HG02571 (cell line): ENCODE results near the gene CHRNE.
"Not testable (repeated sequence)": the region's sequence is repeated elsewhere in the genome, so short reads cannot be mapped to it uniquely, and the experiment has no call there.

Experiments used
- ATAC-seq: cut with Tn5 transposase; IDR thresholded peaks from one replicate; pipeline ENCODE4 v1.9.1; 2021; ENCODE audit warnings: mild to moderate bottlenecking, moderate library complexity; ENCODE audit not compliant: unreplicated experiment

CHRNE gene

DNA sequence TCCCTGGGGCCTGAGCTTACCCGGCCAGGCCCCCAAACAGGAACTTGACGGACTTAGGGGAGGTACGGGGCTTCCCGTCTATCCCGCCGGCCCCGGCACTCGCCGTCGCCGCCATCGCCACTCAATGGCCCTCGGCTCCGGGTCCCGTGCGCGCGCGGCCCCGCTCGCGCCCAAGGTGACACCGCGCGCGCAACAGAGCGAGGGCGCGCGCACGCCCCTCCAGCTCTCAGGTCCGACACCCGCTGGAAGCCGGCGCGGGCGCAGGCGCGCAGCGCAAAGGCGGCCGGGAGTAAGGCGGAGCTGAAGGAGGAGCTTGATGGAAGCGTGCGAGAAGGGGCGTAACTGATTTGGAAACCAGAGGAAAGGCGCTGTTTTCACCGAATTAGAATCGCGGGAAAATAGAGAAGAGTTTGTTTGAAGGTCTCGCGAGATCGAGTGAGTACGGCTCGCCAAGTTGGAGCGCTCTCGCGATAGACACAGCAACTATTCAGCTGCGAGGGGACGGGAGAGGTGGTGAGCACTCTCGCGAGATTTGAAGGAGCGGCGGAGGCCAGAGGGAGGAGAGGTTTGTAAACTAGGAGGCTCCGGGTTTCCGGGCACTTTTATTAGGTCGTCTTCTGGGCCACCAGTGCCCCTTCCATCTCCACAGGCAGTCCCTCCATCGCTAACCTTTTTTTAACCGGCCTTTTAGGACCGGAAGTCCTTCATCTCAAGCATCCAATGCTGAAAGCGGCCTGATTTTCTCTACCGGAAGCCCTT is 37.1 kb upstream of the CHRNE start, which contains the start of the genes RNF167 and SLC25A11:
RNF167 (plus strand) TSS at position 473 of the 759 bp plus-strand sequence. CDS start 642 bp downstream, outside the sequence.
SLC25A11 (minus strand) TSS at position 251 of the 759 bp plus-strand sequence; CDS start at position 115, 136 bp downstream.
- ATAC-seq = peak; percentile 74

DNA sequence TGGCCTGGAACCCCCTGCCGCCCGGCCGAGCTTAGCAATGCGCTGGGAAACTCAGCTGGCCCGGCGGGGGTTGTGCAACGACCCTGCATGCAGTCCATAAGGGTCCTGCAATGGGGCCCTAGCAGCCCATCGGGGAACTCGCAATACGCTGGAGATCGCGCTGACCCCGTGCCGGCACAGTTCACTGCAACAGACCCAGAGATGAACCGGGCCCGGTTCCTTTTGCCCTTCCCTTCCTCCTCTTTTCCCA is 36.6 kb upstream of the CHRNE start:
- peak; percentile 18 for ATAC-seq

DNA sequence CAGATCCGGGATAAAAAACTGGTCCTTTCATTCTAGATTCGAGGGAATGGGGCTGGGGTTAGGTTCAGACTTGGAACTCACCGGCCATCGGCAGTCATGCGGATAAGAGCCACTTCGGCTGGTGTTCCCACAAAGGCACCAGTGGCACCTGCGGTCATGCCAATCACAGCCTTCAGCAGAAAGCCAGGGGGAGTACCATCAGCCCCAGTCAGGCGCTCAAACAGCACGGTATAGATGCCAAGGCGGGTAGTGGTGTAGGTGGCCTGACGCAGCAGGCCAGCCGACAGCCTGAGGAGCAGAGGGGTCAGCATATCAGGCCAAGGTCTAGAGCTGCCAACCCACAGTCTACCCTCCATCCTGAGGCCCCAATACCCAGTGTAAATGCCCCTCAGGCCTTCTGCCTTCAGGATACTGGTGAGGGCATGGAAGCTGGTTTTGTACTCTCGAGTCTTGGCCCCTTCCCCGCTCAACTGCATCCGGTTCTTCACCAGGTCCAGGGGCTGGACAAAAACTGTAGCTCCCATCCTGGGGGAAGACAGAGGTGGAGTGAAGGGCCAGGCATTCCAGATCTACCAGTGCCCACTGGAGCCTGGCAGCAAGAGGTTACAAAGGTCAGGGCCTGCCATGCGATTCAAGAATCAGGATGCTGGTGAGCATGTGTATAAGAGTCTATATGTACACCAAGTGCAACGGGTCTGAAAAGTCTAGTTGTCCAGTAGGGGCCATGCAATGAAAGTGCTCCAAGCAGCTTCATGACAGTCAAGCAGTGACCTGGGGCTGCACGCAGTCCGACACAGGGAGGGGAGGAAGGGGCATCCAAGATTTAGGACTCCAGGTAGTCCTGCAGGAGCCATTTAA is 36.0 kb upstream of the CHRNE start:
- ATAC-seq = no peak

DNA sequence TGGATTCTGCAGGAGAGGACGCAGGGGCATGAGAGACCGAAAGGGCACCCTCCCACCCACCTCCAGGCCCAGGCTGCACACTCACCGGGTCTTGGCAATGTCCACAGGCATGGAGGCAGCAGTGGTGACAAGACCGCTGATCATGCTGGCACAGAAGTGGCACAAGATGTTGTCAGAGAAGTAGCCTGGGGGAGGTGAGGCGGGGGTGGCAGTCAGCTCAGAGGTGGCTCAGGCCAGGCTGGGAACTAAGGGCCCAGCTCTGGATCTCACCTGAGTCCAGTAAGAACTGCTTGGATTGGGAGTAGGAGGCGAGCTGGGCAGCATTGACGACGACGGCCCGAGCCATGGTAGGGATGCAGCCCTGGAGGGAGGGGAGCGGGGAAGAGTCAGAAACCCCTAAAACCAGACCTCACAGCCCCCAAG is 35.2 kb upstream of the CHRNE start:
- ATAC-seq = no peak

DNA sequence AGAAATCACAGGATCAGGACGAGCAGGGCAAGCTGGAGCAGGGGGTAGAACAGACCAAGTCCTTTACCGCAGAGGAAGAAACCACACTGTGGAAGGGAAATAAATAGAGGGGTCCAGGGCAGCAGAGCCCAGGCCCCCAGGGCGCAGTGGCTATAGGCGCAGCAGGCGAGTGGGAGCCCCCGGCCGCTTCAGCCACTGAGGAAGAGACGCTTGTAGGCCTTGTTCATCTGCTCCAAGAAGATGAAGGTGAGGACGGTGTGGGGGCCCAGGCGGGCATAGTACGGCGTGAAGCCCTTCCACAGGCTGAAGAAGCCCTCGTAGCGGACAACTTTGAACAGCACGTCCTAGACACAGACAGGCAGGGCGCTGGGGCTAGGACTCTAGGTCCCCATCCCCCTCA is 34.7 kb upstream of the CHRNE start:
- ATAC-seq = no peak

DNA sequence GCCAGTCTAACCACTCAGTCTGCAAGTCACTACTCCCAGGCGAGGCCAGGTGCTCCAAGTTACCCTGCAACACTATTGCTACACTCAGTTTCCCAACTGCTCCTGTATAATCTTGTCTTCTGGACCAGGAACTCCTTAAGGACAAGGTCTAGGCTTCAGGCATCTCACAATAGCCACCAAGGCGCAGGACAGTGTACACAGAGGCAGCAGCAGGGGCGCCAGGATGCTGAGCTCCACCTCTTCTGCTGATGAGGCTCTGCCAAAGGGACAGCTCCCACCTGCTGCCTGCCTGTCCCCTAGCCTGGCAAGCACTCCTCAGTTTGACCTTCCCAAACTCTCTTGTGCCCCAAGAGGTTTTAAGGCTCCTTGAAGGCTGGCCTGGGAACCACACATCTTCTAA is 33.5 kb upstream of the CHRNE start:
- ATAC-seq = no peak

DNA sequence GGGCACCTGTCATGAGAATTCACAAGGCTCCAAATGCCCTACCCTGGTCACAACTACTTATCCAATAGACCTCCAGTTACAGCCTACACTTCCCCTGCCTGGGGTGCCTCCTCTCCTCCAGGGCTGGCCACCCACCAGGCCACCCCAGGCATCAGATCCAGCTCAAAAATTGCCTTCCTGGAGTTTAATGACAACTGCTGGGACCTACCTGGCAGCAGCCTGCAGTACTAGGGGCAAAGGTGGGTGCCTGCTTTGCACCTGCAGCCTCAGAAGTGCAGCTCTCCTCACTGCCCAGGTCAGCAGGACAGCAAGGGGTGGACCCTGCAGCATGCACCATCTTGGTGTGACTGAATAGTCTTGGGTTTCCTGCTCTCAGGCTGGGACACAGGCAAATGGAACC is 32.8 kb upstream of the CHRNE start:
- ATAC-seq = no peak

DNA sequence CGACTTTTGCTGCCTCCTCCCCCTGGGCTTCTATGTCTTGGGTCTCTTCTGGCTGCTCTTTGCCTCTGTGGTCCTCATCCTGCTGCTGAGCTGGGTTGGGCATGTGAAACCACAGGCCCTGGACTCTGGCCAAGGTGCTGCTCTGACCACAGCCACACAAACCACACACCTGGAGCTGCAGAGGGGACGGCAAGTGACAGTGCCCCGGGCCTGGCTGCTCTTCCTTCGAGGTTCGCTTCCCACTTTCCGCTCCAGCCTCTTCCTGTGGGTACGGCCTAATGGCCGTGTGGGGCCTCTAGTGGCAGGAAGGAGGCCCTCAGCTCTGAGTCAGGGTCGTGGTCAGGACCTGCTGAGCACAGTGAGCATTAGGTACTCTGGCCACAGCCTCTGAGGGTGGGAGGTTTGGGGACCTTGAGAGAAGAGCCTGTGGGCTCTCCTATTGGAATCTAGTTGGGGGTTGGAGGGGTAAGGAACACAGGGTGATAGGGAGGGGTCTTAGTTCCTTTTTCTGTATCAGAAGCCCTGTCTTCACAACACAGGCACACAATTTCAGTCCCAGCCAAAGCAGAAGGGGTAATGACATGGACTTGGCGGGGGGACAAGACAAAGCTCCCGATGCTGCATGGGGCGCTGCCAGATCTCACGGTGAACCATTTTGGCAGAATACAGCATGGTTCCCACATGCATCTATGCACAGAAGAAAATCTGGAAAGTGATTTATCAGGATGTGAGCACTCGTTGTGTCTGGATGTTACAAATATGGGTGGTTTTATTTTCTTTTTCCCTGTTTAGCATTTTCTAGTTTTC is 31.5 kb upstream of the CHRNE start:
- ATAC-seq = no peak

DNA sequence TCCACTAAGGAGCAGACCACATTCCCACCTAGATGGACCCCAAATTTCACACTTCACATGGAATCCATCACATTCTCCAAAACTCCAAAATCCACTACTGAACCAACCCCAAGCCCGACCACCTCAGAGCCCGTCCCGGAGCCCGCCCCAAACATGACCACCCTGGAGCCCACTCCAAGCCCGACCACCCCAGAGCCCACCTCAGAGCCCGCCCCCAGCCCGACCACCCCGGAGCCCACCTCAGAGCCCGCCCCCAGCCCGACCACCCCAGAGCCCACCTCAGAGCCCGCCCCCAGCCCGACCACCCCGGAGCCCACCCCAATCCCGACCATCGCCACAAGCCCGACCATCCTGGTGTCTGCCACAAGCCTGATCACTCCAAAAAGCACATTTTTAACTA is 30.7 kb upstream of the CHRNE start:
- no peak for ATAC-seq

DNA sequence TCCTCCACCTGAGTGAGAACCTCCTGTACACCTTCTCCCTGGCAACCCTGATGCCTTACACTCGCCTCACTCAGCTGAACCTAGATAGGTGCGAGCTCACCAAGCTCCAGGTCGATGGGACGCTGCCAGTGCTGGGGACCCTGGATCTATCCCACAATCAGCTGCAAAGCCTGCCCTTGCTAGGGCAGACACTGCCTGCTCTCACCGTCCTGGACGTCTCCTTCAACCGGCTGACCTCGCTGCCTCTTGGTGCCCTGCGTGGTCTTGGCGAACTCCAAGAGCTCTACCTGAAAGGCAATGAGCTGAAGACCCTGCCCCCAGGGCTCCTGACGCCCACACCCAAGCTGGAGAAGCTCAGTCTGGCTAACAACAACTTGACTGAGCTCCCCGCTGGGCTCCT is 29.9 kb upstream of the CHRNE start:
- no peak for ATAC-seq

DNA sequence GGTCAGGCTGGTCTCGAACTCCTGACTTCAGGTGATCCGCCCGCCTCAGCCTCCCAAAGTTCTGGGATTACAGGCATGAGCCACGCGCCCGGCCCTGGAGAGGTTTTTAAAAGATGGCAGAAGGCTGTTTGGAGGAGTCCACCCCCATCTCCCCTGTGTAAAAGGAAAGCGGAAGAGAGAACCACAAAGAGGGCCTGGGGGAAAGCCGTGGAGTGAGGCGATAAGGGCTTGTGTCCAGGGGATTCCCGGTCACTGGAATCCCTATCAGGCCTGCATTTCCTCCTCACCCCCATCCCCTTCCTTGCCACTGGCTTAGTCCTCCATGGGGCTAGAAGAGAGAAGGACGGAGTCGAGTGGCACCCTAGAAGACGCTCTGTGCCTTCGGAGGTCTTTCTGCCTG is 29.1 kb upstream of the CHRNE start, which contains the start of gene GP1BA:
GP1BA (plus strand) TSS at position 315 of the 400 bp plus-strand sequence. CDS start 328 bp downstream, outside the sequence.
- no peak for ATAC-seq

DNA sequence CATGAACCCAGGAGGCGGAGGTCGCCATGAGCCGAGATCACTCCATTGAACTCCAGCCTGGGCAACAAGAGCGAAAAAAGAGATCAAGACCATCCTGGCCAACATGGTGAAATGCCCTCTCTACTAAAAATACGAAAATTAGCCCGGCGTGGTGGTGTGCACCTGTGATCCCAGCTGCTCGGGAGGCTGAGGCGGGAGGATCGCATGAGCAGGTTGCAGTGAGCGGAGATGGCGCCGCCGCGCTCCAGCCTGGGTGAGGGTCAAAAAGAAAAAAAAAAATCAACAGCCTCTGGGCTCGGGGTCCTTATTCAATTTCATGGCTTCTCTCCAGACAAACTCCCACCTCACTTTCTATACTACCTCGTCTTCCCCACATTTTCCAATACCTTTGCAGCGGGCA is 26.0 kb upstream of the CHRNE start:
- no peak for ATAC-seq

DNA sequence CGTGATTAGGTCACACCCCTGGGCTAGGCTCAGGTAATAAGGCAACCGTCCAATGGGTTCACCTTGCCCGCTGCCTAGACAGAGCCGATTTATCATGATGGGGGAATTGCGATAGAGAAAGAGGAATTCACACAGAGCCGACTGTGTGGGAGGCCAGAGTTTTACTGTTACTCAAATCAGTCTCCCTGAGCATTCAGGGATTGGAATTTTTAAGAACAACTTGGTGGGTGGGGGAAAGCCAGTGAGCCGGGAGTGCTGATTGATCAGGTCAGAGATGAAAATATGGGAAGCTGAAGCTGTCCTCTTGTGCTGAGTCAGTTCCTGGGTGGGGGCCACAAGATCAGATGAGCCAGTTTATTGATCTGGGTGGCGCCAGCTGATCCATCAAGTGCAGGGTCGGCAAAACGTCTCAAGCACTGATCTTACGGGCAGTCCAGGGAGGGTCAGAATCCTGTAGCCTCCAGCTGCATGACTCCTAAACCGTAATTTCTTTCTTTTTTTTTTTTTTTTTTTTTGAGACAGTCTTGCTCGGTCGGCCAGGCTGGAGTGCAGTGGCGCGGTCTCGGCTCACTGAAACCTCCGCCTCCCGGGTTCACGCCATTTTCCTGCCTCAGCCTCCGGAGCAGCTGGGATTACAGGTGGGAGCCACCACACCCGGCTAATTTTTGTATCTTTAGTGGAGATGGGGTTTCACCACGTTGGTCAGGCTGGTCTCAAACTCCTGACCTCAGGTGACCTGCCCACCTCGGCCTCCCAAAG is 23.9 kb upstream of the CHRNE start:
- not testable (repeated sequence) for ATAC-seq

DNA sequence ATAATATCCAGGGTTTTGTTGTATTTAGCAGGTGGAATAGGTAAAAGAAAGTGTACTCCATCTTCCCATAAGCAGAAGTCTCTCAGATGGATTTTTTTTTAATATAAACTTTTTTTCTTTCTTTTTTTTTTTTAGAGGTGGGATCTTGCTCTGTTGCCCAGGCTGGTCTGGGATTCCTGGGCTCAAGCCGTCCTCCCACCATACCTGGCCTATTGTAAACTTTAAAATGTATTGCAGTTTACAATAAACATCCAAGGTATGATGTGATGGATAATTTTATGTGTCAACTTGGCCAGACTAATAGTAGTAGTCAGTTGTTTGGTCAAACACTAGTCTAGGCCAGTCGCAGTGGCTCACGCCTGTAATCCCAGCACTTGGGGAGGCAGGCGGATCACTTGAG is 18.4 kb upstream of the CHRNE start:
- no peak for ATAC-seq

DNA sequence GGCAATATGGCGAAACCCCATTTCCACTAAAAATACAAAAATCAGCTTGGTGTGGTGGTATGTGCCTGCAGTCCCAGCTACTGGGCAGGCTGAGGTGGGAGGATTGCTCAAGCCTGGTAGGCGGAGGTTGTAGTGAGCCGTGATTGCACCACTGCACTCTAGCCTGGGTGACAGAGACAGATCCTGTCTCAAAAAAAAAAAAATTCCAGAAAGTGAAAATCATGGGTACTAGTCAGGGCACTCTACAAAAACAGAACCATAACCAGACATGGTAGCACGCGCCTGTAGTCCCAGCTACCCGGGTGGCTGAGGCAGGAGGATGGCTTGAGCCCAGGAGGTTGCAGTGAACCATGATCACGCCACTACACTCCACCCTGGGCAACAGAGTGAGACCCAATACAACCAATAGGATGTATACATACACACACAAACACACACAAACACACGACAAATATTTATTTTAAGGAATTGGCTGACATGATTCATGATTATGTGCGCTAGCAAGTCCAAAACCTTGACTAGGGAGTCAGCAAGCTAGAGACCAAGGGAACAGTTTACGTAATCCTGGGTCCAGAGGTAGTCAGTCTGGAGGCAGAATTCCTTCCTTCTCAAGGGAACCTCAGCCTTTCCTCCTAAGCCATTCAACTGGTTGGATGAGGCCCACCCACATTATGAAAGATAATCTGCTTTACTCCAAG is 17.6 kb upstream of the CHRNE start:
- no peak for ATAC-seq

DNA sequence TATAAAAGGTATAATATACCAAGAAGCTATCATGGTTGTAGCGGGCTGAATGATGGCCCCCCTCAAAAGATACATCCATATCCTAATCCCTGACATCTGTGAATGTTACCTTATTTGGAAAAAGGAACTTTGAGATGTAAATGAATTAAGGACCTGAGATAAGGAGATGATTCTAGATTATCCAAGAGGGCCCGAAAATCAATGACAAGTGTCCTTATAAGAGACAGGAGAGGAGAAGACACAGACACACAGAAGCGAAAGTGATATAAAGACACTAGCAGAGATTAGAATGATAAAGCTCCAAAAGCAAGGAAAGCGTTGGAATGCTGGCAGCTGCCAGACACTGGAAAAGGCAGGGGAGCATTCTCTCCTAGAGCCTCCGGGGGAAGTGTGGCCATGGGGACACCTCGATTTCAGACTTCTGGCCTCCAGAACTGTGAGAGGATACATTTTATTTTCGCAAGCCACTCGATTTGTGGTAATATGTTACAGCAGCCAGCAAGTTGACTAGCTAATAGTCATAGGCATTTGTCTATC is 16.7 kb upstream of the CHRNE start:
- ATAC-seq = no peak

DNA sequence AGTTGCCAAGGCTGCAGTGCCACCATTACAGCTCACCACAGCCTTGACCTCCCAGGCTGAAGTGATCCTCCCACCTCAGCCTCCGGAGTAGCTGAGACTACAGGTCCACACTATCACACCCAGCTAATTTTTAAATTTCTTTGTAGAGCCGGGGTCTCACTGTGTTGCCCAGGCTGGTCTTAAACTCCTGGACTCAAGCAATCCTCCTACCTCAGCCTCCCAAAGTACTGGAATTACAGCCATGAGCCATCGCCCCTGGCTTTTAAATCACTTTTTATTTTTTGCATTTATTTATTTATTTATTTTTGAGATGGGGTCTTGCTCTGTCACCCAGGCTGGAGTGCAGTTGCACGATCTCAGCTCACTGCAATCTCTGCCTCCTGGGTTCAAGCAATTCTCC is 11.7 kb upstream of the CHRNE start:
- not testable (repeated sequence) for ATAC-seq

DNA sequence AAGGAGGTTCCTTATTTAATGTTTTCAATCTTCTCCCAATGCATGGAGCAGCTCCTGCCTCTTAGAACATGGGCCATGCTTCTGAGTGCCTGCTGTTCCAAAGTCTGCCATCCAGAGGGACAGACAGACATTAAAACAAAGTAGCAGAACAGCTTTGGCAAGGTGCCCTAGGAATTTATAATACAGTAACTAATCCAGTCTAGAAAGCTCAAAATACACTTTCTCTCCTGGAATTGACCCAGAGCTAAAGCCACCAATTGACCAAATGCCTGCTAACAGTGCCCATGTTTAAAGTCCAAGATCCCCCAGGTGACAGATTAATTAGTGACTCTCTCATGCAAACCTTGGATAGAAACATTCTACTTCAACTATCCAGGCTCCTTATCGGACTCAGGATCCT is 11.1 kb upstream of the CHRNE start:
- ATAC-seq = no peak

DNA sequence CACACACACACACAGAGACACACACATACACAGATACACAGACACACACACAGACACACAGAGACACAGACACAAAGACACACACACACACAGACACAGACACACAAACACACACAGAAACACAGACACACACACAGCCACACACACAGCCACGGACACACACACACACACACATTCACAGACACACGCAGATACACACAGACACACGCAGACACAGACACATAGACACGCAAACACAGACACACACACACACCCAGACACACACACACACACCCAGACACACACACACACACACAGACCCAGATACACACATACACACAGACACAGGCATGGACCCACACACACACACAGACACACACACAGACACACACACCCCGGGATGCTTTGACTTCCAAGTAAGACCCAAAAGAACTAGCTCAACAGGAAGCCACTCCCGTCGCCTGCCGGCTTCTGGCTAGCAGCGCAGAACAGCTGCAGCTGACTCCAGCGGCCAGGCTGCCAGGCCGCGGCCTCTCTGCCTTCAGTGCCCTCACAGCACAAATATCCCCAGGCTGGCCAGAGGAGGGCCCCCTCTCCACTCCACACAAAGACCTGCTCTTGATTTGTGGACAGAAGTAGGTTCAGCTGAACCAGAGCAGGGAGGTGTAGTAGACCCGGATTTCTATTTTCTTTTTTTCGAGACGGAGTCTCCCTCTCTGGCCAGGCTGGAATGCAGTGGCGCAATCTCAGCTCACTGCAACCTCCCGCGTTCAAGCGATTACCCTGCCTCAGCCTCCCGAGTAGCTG is 6.0 kb upstream of the CHRNE start:
- ATAC-seq = no peak
